ACHN (cell line): ENCODE results near the gene ANKRD18B.
"Not testable (repeated sequence)": the region's sequence is repeated elsewhere in the genome, so short reads cannot be mapped to it uniquely, and the experiment has no call there.

ENCODE experiments used
- DNase-seq: peaks from one replicate; pipeline ENCODE4 v3.0.0-alpha.2; 2015
- in situ Hi-C: cut with HindIII; loops from 2 replicates; pipeline ENCODE4 v1.10.0; 2017; ENCODE audit warnings: low sequenced_read_pairs, low pct_ligation_motif_present, low pct_unique_long_range_greater_than_20kb

Gene ANKRD18B

GRCh38 chr9:33524306-33524947 is 376 bp downstream of the ANKRD18B start:
- in situ Hi-C loops: no loop called here

GRCh38 chr9:33528069-33528468 is 4.0 kb downstream of the ANKRD18B start:
- in situ Hi-C loops, DNase-seq: not testable (repeated sequence)

More at GRCh38 chr9:33524306-33524947, 376 bp downstream of the ANKRD18B start:
- DNase-seq: no peak

DNA sequence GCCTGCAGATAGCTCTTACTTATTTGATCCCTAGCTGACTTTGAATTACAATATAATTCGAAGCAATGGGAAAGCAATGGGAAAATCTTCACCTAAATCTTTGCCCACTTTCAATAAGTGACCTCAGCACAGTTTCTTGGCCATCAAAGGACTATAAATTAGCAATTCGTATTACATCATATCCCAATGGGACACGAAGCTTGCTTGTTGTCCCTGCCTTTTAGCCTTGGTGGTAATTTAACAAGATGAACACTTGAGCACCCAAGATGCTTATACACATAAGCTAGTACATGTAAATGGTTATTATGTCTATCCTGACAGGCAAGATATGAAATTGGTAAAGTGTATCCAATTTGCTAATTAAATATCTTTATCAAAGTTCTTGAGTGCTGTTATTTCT is 9.9 kb downstream of the ANKRD18B start:
- DNase-seq, in situ Hi-C loops: not testable (repeated sequence)

GRCh38 chr9:33535541-33535940 is 11.5 kb downstream of the ANKRD18B start:
- DNase-seq: no peak
- in situ Hi-C loops: no loop called here

DNA sequence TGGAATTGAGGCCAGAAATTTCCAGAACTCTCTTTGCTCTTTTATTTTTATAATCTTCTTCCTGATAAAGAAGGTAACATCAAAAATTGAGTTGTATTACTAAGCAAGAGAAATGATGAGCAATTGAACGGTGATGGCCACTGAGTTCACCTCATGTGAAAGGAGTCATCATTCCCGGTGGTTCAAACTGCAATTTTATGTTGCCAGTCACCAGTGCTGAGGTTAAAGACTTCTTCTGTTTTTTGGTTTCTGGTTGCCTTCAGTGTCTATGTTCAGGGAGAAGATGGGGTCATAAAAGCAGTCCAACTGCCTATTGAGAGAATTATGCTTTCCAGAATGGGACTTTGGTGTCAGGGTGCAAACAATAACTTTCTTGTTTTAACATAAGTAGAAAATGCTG is 19.4 kb downstream of the ANKRD18B start:
- in situ Hi-C loops, DNase-seq: not testable (repeated sequence)

DNA sequence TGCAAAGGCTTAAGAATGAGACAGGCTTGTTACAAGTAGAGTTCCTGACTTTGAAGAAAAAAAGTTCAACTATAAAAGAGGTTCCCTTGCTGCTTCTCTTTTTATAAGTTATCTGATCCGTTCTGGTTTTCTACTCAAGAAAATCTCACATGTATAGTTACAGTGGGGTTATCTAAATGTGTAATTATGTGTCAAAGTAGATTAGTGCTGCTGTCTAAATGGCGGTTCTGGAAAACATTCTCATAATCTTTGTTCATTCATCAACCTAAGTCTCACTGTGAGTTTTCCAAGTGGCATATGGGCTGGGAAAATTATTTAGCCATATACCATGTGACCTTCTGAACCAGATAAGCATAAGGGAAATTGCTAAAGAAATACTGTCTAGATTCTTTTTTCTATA is 21.7 kb downstream of the ANKRD18B start:
- DNase-seq, in situ Hi-C loops: not testable (repeated sequence)

DNA sequence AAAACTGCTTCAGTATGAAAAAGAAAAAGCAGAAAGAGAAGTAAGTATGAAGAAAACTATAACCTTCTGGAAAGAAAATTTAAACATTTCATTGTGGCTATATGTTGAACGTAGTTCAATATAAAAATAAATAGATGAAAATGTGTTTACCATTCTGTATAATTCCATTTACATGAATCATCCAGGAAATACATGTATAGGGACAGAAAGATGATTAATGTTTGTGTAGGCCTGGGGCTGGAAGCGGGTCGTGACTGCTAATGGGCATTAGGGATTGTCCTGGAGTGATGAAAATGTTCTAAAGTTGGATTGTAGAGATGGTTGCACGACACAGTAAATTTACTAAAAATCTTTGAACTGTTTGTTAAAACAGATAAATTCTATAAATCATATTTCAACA is 24.8 kb downstream of the ANKRD18B start:
- in situ Hi-C loops, DNase-seq: not testable (repeated sequence)

GRCh38 chr9:33549418-33549817 is 25.4 kb downstream of the ANKRD18B start:
- DNase-seq, in situ Hi-C loops: not testable (repeated sequence)

DNA sequence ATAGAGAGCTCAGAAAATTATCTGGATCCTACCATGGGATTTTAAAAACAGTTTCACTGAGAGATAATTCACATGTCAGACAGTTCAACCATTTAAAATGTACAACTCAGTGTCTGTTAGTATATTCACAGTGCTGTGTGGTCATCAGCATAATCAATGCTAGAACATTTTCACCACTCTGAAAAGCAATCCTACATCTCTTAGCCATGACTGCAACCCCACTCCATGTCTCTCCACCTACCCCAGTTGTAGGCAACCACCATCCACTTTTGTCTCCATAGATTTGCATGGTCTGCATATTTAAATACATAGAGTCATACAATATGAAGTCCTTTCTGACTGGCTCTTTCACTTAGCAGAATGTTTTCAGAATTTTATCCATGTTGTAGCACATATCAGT is 27.1 kb downstream of the ANKRD18B start:
- DNase-seq, in situ Hi-C loops: not testable (repeated sequence)

DNA sequence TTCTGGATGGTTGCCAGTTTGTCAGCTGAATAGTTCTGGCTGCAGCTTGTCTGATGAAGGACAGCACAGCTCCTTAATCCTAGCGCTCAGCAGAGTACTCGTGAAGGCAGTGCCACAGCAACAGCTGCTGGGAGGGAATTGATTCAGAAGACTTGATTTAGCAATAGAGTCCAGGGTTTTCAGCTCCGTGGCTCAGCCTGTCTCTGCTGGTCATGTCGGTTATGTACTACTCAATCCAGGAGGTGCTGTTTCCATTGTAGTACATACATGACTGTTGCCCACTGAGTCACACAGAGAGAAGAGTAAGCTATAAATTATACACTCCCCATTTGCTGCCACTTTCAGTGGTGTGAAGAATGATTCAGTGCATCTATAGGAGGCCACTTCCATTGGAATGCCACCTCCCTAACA is 28.3 kb downstream of the ANKRD18B start:
- not testable (repeated sequence) for DNase-seq

DNA sequence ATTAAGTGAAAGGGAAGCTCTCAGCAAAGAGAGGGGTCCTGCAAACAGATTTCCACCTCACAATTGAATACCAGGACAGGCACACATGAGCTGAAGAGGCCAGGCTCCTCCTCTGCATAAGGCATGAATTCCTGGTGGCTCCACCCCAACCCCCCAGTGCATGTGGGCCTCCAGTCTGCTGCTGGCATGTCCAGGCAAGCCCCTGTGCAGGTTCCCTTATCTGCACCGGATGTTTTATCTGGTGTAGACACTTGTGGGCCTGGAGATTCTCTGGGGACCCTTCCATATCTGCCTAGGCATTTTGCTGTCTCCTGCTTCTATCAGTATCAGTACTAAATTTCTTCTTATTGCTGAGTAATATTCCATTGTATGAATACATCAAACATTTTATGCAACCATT is 36.2 kb downstream of the ANKRD18B start:
- in situ Hi-C loops: not testable (repeated sequence)
- DNase-seq: peak; percentile 31

More for the DNA sequence above, 28.3 kb downstream of the ANKRD18B start:
- in situ Hi-C loops: not testable (repeated sequence)

- in situ Hi-C loops, DNase-seq: not testable (repeated sequence)
Measured at GRCh38 chr9:33562196-33562595, 38.1 kb downstream of the ANKRD18B start.

- in situ Hi-C loops, DNase-seq: not testable (repeated sequence)
Measured at GRCh38 chr9:33567776-33568175, 43.7 kb downstream of the ANKRD18B start.

GRCh38 chr9:33577786-33578185 is 53.7 kb downstream of the ANKRD18B start:
- in situ Hi-C loops, DNase-seq: not testable (repeated sequence)

- in situ Hi-C loops, DNase-seq: not testable (repeated sequence)
Measured at GRCh38 chr9:33579996-33580395, 55.9 kb downstream of the ANKRD18B start.

DNA sequence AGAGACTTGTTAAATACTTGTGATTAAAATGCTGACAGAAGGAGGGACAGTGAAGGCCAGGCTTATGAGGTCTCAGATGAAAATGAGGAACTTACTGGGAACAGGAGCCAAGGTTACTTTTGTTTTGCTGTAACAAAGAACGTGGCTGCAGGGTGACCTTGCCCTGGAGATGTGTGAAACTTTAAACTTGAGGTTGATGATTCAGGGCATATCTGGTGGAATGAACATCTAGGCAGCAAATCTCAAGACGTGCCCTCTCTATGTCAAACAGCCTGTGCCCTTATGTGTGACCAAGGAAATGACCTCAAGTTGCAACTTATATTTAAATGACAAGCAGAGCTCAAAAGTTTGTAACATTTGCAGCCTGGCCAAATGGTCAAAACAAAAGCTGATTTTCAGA is 58.6 kb downstream of the ANKRD18B start:
- in situ Hi-C loops: not testable (repeated sequence)

DNA sequence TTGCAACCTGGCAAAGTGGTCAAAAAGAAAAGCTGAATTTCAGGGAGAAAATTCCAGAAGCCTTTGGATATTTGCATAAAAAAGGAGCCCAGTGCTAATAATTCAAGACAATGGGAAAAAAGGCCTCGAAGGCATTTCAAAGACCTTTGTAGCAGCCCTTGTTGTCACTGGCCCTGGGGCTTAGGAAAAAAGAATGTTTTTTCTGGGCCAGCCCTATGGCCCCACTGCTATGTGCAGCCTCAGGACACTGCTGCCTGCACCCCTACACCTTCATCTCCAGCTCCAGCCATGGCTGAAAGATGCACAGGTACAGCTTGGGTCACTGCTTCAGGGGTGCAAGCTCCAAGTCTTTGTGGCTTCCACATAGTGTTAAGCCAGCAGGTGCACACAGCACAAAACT is 62.1 kb downstream of the ANKRD18B start:
- DNase-seq, in situ Hi-C loops: not testable (repeated sequence)

More for the DNA sequence above, 58.6 kb downstream of the ANKRD18B start:
- DNase-seq: peak; percentile 2

DNA sequence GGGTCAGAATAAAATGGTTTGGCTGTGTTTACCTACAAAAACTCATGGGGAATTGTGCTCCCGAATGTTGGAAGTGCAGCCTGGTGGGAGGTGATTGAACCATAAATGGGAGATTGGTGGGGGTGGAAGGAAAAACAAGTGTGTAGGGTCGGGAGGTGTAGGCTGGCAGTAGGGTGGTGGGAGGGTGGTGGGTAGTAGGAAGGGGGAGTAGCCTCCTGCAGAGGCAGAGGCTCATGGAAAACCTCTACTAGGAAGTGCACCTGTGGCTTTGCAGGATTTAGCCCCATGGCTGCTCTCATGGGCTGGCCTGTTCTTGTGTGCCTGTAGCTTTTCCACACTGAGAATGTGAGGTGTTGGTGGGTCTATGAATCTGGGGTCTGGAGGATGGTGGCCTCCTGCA is 63.7 kb downstream of the ANKRD18B start:
- in situ Hi-C loops, DNase-seq: not testable (repeated sequence)

DNA sequence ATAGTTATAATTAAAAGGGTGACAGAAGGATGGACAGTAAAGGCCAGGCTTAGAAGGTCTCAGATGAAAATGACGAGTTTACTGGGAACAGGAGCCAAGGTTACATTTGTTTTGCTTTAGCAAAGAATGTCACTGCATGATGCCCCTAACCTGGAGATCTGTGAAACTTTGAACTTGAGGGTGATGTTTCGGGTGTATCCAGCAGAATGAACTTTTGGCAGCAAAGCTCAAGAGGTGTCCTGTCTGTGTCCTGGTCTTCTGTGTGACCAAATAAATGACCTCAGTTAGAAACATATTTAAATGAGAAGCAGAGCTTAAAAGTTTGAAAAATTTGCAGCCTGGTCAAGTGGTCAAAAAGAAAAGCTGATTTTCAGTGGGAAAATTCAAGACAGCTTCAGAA is 64.8 kb downstream of the ANKRD18B start:
- in situ Hi-C loops, DNase-seq: not testable (repeated sequence)

DNA sequence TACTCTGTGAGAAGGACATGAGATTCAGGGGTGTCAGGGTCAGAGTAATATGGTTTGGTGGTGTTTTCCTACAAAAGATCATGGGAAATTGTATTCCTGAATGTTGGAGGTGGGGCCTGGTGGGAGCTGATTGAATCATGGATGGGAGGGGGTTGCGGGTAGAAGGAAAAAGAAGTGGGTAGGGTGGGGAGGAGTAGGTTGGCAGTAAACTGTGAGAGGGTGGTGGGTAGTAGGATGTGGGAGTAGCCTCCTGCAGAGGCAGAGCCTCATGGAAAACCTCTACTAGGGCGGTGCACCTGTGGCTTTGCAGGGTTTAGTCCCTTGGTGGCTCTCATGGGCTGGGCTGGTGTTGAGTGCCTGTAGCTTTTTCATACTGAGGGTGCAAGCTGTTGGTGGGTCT is 66.8 kb downstream of the ANKRD18B start:
- in situ Hi-C loops, DNase-seq: not testable (repeated sequence)
